HCT116 (cell line): Measurements from ENCODE around the gene TEX22. TPM values are rescaled to one million over a fixed set of nuclear protein-coding genes. Genes with fewer than 3 reads are reported as not detected.

ENCODE experiments used
- ATAC-seq: fragments of 200-7000 bp; cut with Tn5 transposase; 2 replicates; pipeline ENCODE4 v1.9.1; 2020; ENCODE audit warnings: mild to moderate bottlenecking, moderate library complexity
- BruUV-seq: library from RNA; stranded (reverse); fragments of 400-500 nt; replicated peaks from 2 replicates; lab custom pipeline; 2021; lab: Mats Ljungman, UMichigan
- CTCF ChIA-PET: fragments of 300-600 bp; sonication (Branson Sonifier 250); formaldehyde crosslinking; loops from one replicate; lab custom pipeline; 2021; ENCODE audit warnings: antibody characterized with exemption; lab: Charles Lee
- POLR2A ChIA-PET: fragments of 300-600, 350-600 bp; sonication (Branson Sonifier 250); formaldehyde crosslinking; loops from one replicate; lab custom pipeline; 2021; ENCODE audit warnings: antibody characterized with exemption; lab: Charles Lee
- RAD21 ChIA-PET, 2 experiments: fragments of 300-600 bp; sonication (Branson Sonifier 250); formaldehyde crosslinking; loops; one replicate each; lab custom pipeline; 2023; ENCODE audit warnings: low total read pairs in 2 of 2; ENCODE audit not compliant: uncharacterized antibody in 2 of 2, unreplicated experiment in 2 of 2, low non-redundant PET in 1 of 2; lab: Charles Lee
- DNase-seq: peaks from one replicate; pipeline ENCODE4 v3.0.0-alpha.2; 2010; ENCODE audit warnings: low read depth, low spot score
- H2AFZ ChIP-seq: fragments of 200-600 bp; shearing (Covaris generic), sonication (generic); 2 replicates; pipeline ENCODE4 v1.6.1; 2017; ENCODE audit warnings: low read depth, mixed run types, mixed read lengths, antibody characterized with exemption, low read length; ENCODE audit not compliant: poor library complexity, severe bottlenecking
- H3K27ac ChIP-seq: 2 replicates; pipeline ENCODE4 v1.5.1; 2012; ENCODE audit warnings: low read depth, low read length
- H3K27me3 ChIP-seq: fragments of 200-600 bp; sonication (generic); 2 replicates; pipeline ENCODE4 v1.6.1; 2016; ENCODE audit warnings: mixed run types, low read length, mixed read lengths; ENCODE audit not compliant: insufficient read depth
- H3K36me3 ChIP-seq, 2 experiments: fragments of 200-500 bp in 1 of 2; fragments of 200-600 bp in 1 of 2; sonication (Bioruptor generic) in 1 of 2; sonication (generic) in 1 of 2; 2 replicates each; pipeline versions ENCODE4 v1.5.1 to v1.6.1; 2014 to 2016; ENCODE audit warnings: low read length in 2 of 2, inconsistent platforms in 1 of 2, mixed read lengths in 1 of 2, mixed run types in 1 of 2; ENCODE audit not compliant: insufficient read depth in 2 of 2, control insufficient read depth in 1 of 2
- H3K4me1 ChIP-seq, 2 experiments: fragments of 200-600 bp in 1 of 2; sonication (generic) in 1 of 2; 2 replicates each; pipeline versions ENCODE4 v1.5.1 to v1.6.1; 2012 to 2017; ENCODE audit warnings: low read length in 2 of 2, inconsistent platforms in 1 of 2, mild to moderate bottlenecking in 1 of 2, mixed read lengths in 1 of 2, mixed run types in 1 of 2, moderate library complexity in 1 of 2; ENCODE audit not compliant: insufficient read depth in 2 of 2, control insufficient read depth in 1 of 2
- H3K4me2 ChIP-seq: fragments of 200-600 bp; sonication (generic); 2 replicates; pipeline ENCODE4 v1.6.1; 2017; ENCODE audit warnings: mixed run types, low read length, mixed read lengths
- H3K4me3 ChIP-seq, 2 experiments: fragments of 200-600 bp in 1 of 2; sonication (generic) in 1 of 2; replicated peaks in 1 of 2; 2 replicates each; pipeline ENCODE4 v1.5.1; 2011 to 2016; ENCODE audit warnings: low read length in 2 of 2, control low read depth in 1 of 2, low read depth in 1 of 2, mild to moderate bottlenecking in 1 of 2, mixed read lengths in 1 of 2, mixed run types in 1 of 2
- H3K79me2 ChIP-seq: fragments of 200-600 bp; sonication (generic); 2 replicates; pipeline ENCODE4 v1.6.1; 2017; ENCODE audit warnings: mild to moderate bottlenecking, mixed run types, low read length, moderate library complexity, mixed read lengths; ENCODE audit not compliant: insufficient read depth
- H3K9ac ChIP-seq: fragments of 200-600 bp; sonication (generic); 2 replicates; pipeline ENCODE4 v1.6.1; 2016; ENCODE audit warnings: low read length, mixed read lengths
- H3K9me2 ChIP-seq: fragments of 200-600 bp; sonication (generic), shearing (Covaris generic); 2 replicates; pipeline ENCODE4 v1.6.1; 2017; ENCODE audit warnings: mixed run types, mild to moderate bottlenecking, moderate library complexity; ENCODE audit not compliant: insufficient read depth
- H3K9me3 ChIP-seq, 2 experiments: fragments of 200-500 bp in 1 of 2; fragments of 200-600 bp in 1 of 2; sonication (Bioruptor generic) in 1 of 2; sonication (generic) in 1 of 2; 2 replicates each; pipeline ENCODE4 v1.6.1; 2014 to 2017; ENCODE audit warnings: low read length in 2 of 2, mixed read lengths in 2 of 2, inconsistent platforms in 1 of 2, low read depth in 1 of 2, mild to moderate bottlenecking in 1 of 2, mixed run types in 1 of 2, moderate library complexity in 1 of 2; ENCODE audit not compliant: control insufficient read depth in 1 of 2, insufficient read depth in 1 of 2
- H4K20me1 ChIP-seq: fragments of 200-600 bp; sonication (generic), shearing (Covaris generic); 2 replicates; pipeline ENCODE4 v1.6.1; 2017; ENCODE audit warnings: mixed run types, mild to moderate bottlenecking, moderate library complexity; ENCODE audit not compliant: insufficient read depth
- CEBPB ChIP-seq: IDR thresholded peaks from 2 replicates; pipeline ENCODE4 v1.6.1; 2012; ENCODE audit warnings: low read depth
- CTCF ChIP-seq, 3 experiments: fragments of 200-600 bp in 1 of 3; sonication (generic) in 1 of 3; IDR thresholded peaks in 2 of 3; conservative IDR thresholded peaks in 1 of 3; 2 replicates each; pipeline ENCODE4 v1.5.1; 2012 to 2017; ENCODE audit warnings: low read depth in 2 of 3, low read length in 2 of 3, antibody characterized with exemption in 1 of 3, borderline replicate concordance in 1 of 3, control low read depth in 1 of 3, mild to moderate bottlenecking in 1 of 3, mixed read lengths in 1 of 3, mixed run types in 1 of 3, moderate library complexity in 1 of 3; ENCODE audit not compliant: insufficient read depth in 1 of 3
- EGR1 ChIP-seq: IDR thresholded peaks from 2 replicates; pipeline ENCODE4 v1.6.1; 2012; ENCODE audit warnings: low read depth
- EZH2phosphoT487 ChIP-seq: fragments of 200-600 bp; IDR thresholded peaks from 2 replicates; pipeline ENCODE4 v1.6.1; 2018; ENCODE audit warnings: antibody characterized with exemption, borderline replicate concordance
- JUND ChIP-seq: IDR thresholded peaks from 2 replicates; pipeline ENCODE4 v1.6.1; 2012
- RAD21 ChIP-seq: IDR thresholded peaks from 2 replicates; pipeline ENCODE4 v1.6.1; 2012; ENCODE audit warnings: low read depth, mild to moderate bottlenecking
- YY1 ChIP-seq: IDR thresholded peaks from 2 replicates; pipeline ENCODE4 v1.6.1; 2011; ENCODE audit warnings: low read length, low read depth, moderate library complexity, mild to moderate bottlenecking; ENCODE audit not compliant: insufficient replicate concordance; ENCODE audit errors: extremely low read depth
- ZNF274 ChIP-seq: fragments of 200-500 bp; sonication (Bioruptor generic); IDR thresholded peaks from 2 replicates; pipeline ENCODE4 v1.6.1; 2014; ENCODE audit warnings: mild to moderate bottlenecking, low read depth, low read length, inconsistent platforms
- intact Hi-C: fragments of 100-400 bp; cut with micrococcal nuclease; formaldehyde crosslinking; loops from 2 replicates; pipeline ENCODE4 v1.10.0; 2022
- total RNA-seq: library from RNA; stranded (reverse); gene quantifications from one replicate; pipeline ENCODE4 v1.2.1, GENCODE V29; 2021; ENCODE audit not compliant: unreplicated experiment

Gene TEX22
- total RNA-seq, 1 experiment from 2014 or later, result 3.8 TPM

- POLR2A ChIA-PET, result no interaction called here
- CTCF ChIA-PET, result no interaction called here
- H3K36me3 ChIP-seq, result peaks cover 4 to 21% of the 10 kb centered on the region in 2 experiments; a peak in 3 of 4 replicates
Measured at GRCh38 chr14:105423488-105424195, 25.3 kb downstream of the TEX22 start.

More at GRCh38 chr14:105423488-105424195, 25.3 kb downstream of the TEX22 start:
- Histone ChIP-seq H4K20me1 (no peaks in the 10 kb centered on the region; the same call in 1 of the 2 replicates), H3K79me2 (peaks cover 89% of the 10 kb centered on the region), H3K9ac (no peak overlapping the region), H3K4me3 (no peak overlapping the region), H3K4me2 (no peak overlapping the region), H3K4me1 (peaks cover 15 to 34% of the 10 kb centered on the region in 2 experiments), H3K9me3 (no peaks in the 10 kb centered on the region), H2AFZ (no peak overlapping the region), H3K9me2 (no peaks in the 10 kb centered on the region), H3K27ac (no peak overlapping the region), H3K27me3 (no peaks in the 10 kb centered on the region)
- ATAC-seq, result no peak
- TF ChIP-seq CTCF (IDR thresholded peaks at IDR 0.05 in 2 of 3, conservative IDR thresholded peaks at IDR 0.05 in 1 of 3; ENCODE audit: borderline replicate concordance in 1 of 3, insufficient read depth in 1 of 3, low read depth in 2 of 3, low read length in 2 of 3) (no peak), CEBPB (no peak), EGR1 (no peak), ZNF274 (no peak), EZH2phosphoT487 (no peak), RAD21 (no peak), YY1 (no peak), JUND (no peak)
- no peak for DNase-seq
- RAD21 ChIA-PET, result no interaction called here
- BruUV-seq, result no TSS peak
- intact Hi-C loops, result no loop called here
